ENCODE measurements around the gene RXRA.
A peak's percentile ranks its signal among the peaks of the same experiment; 100 is the strongest.

The RXRA gene

GRCh38 chr9:134375011-134375390, 48.7 kb downstream of the RXRA start:
- Histone ChIP-seq H3K36me3 (ENCODE audit: insufficient read depth, low read length) (no peaks in the 10 kb centered on the region), H3K27me3 (ENCODE audit: insufficient read depth, low read length) (no peaks in the 10 kb centered on the region), H3K9ac (ENCODE audit: low read depth, low read length) (0 out of 2 replicates have a peak overlapping the region, but pooled peaks have one; percentile 16), H3K27ac (ENCODE audit: low read depth, low read length) (no peak overlapping the region), H3K4me1 (ENCODE audit: insufficient read depth, low read length) (no peaks in the 10 kb centered on the region), H3K9me3 (ENCODE audit: insufficient read depth, low read depth, low read length) (no peaks in the 10 kb centered on the region), H3K4me3 (ENCODE audit: low read length) (no peak overlapping the region)
- 82% methylated on average over 6 of the region's 6 CpGs for WGBS

- no peaks in the 10 kb centered on the region for H3K36me3 ChIP-seq (ENCODE audit: insufficient read depth, low read length)
- WGBS, result 77% methylated on average over 33 of the region's 38 CpGs
- peak overlapping the region; percentile 25; the same call in 1 of the 2 replicates for H3K27ac ChIP-seq (ENCODE audit: low read depth, low read length)
- no peaks in the 10 kb centered on the region for H3K4me1 ChIP-seq (ENCODE audit: insufficient read depth, low read length)
- no peaks in the 10 kb centered on the region for H3K27me3 ChIP-seq (ENCODE audit: insufficient read depth, low read length)
- no peaks in the 10 kb centered on the region for H3K9me3 ChIP-seq (ENCODE audit: insufficient read depth, low read depth, low read length)
- H3K9ac ChIP-seq (ENCODE audit: low read depth, low read length), result 0 out of 2 replicates have a peak overlapping the region, but pooled peaks have one; percentile 16
- no peak overlapping the region for H3K4me3 ChIP-seq (ENCODE audit: low read length)
Measured at GRCh38 chr9:134375430-134376385, 49.5 kb downstream of the RXRA start.

- 89% methylated on average over 27 of the region's 27 CpGs for WGBS
- no peaks in the 10 kb centered on the region for H3K27me3 ChIP-seq (ENCODE audit: insufficient read depth, low read length)
Measured at GRCh38 chr9:134376386-134377142, 50.3 kb downstream of the RXRA start.

GRCh38 chr9:134377143-134377484, 50.9 kb downstream of the RXRA start:
- no peak overlapping the region for H3K9ac ChIP-seq (ENCODE audit: low read depth, low read length)
- 97% methylated on average over 8 of the region's 8 CpGs for WGBS
- no peak overlapping the region for H3K4me3 ChIP-seq (ENCODE audit: low read length)
- no peaks in the 10 kb centered on the region for H3K36me3 ChIP-seq (ENCODE audit: insufficient read depth, low read length)
- H3K27me3 ChIP-seq (ENCODE audit: insufficient read depth, low read length), result no peaks in the 10 kb centered on the region
- no peak overlapping the region for H3K27ac ChIP-seq (ENCODE audit: low read depth, low read length)
- H3K9me3 ChIP-seq (ENCODE audit: insufficient read depth, low read depth, low read length), result no peaks in the 10 kb centered on the region
- H3K4me1 ChIP-seq (ENCODE audit: insufficient read depth, low read length), result no peaks in the 10 kb centered on the region

More at GRCh38 chr9:134376386-134377142, 50.3 kb downstream of the RXRA start:
- H3K9ac ChIP-seq (ENCODE audit: low read depth, low read length), result no peak overlapping the region
- no peaks in the 10 kb centered on the region for H3K36me3 ChIP-seq (ENCODE audit: insufficient read depth, low read length)
- H3K4me3 ChIP-seq (ENCODE audit: low read length), result no peak overlapping the region
- no peaks in the 10 kb centered on the region for H3K9me3 ChIP-seq (ENCODE audit: insufficient read depth, low read depth, low read length)
- H3K4me1 ChIP-seq (ENCODE audit: insufficient read depth, low read length), result no peaks in the 10 kb centered on the region
- H3K27ac ChIP-seq (ENCODE audit: low read depth, low read length), result no peak overlapping the region

GRCh38 chr9:134377976-134378375, 51.7 kb downstream of the RXRA start:
- no peaks in the 10 kb centered on the region for H3K4me1 ChIP-seq (ENCODE audit: insufficient read depth, low read length)
- WGBS, result 88% methylated on average over 17 of the region's 17 CpGs
- H3K27me3 ChIP-seq (ENCODE audit: insufficient read depth, low read length), result no peaks in the 10 kb centered on the region
- no peak overlapping the region for H3K9ac ChIP-seq (ENCODE audit: low read depth, low read length)
- no peaks in the 10 kb centered on the region for H3K9me3 ChIP-seq (ENCODE audit: insufficient read depth, low read depth, low read length)
- H3K36me3 ChIP-seq (ENCODE audit: insufficient read depth, low read length), result no peaks in the 10 kb centered on the region
- no peak overlapping the region for H3K4me3 ChIP-seq (ENCODE audit: low read length)
- no peak overlapping the region for H3K27ac ChIP-seq (ENCODE audit: low read depth, low read length)

- Histone ChIP-seq H3K9ac (ENCODE audit: low read depth, low read length) (no peak overlapping the region), H3K4me3 (ENCODE audit: low read length) (no peak overlapping the region), H3K4me1 (ENCODE audit: insufficient read depth, low read length) (no peaks in the 10 kb centered on the region), H3K27ac (ENCODE audit: low read depth, low read length) (no peak overlapping the region), H3K27me3 (ENCODE audit: insufficient read depth, low read length) (no peaks in the 10 kb centered on the region), H3K9me3 (ENCODE audit: insufficient read depth, low read depth, low read length) (no peaks in the 10 kb centered on the region), H3K36me3 (ENCODE audit: insufficient read depth, low read length) (no peaks in the 10 kb centered on the region)
- WGBS, result 54% methylated on average over 11 of the region's 11 CpGs
Measured at GRCh38 chr9:134378901-134379338, 52.7 kb downstream of the RXRA start.

GRCh38 chr9:134379831-134380365, 53.6 kb downstream of the RXRA start:
- no peak overlapping the region for H3K4me3 ChIP-seq (ENCODE audit: low read length)
- WGBS, result 80% methylated on average over 21 of the region's 21 CpGs
- H3K9me3 ChIP-seq (ENCODE audit: insufficient read depth, low read depth, low read length), result no peaks in the 10 kb centered on the region
- H3K9ac ChIP-seq (ENCODE audit: low read depth, low read length), result no peak overlapping the region
- no peaks in the 10 kb centered on the region for H3K4me1 ChIP-seq (ENCODE audit: insufficient read depth, low read length)
- no peaks in the 10 kb centered on the region for H3K36me3 ChIP-seq (ENCODE audit: insufficient read depth, low read length)
- no peak overlapping the region for H3K27ac ChIP-seq (ENCODE audit: low read depth, low read length)
- no peaks in the 10 kb centered on the region for H3K27me3 ChIP-seq (ENCODE audit: insufficient read depth, low read length)

- no peaks in the 10 kb centered on the region for H3K27me3 ChIP-seq (ENCODE audit: insufficient read depth, low read length)
- no peaks in the 10 kb centered on the region for H3K9me3 ChIP-seq (ENCODE audit: insufficient read depth, low read depth, low read length)
- no peak overlapping the region for H3K27ac ChIP-seq (ENCODE audit: low read depth, low read length)
- H3K4me3 ChIP-seq (ENCODE audit: low read length), result no peak overlapping the region
- no peaks in the 10 kb centered on the region for H3K36me3 ChIP-seq (ENCODE audit: insufficient read depth, low read length)
- H3K4me1 ChIP-seq (ENCODE audit: insufficient read depth, low read length), result no peaks in the 10 kb centered on the region
- WGBS, result 91% methylated on average over 16 of the region's 16 CpGs
- H3K9ac ChIP-seq (ENCODE audit: low read depth, low read length), result no peak overlapping the region
Measured at GRCh38 chr9:134380542-134381271, 54.5 kb downstream of the RXRA start.

- H3K36me3 ChIP-seq (ENCODE audit: insufficient read depth, low read length), result no peaks in the 10 kb centered on the region
- no peak overlapping the region for H3K9ac ChIP-seq (ENCODE audit: low read depth, low read length)
- WGBS, result 93% methylated on average over 7 of the region's 7 CpGs
- H3K27ac ChIP-seq (ENCODE audit: low read depth, low read length), result no peak overlapping the region
- H3K9me3 ChIP-seq (ENCODE audit: insufficient read depth, low read depth, low read length), result no peaks in the 10 kb centered on the region
- no peak overlapping the region for H3K4me3 ChIP-seq (ENCODE audit: low read length)
- no peaks in the 10 kb centered on the region for H3K4me1 ChIP-seq (ENCODE audit: insufficient read depth, low read length)
- H3K27me3 ChIP-seq (ENCODE audit: insufficient read depth, low read length), result no peaks in the 10 kb centered on the region
Measured at GRCh38 chr9:134381272-134381661, 55.0 kb downstream of the RXRA start.

- no peaks in the 10 kb centered on the region for H3K4me1 ChIP-seq (ENCODE audit: insufficient read depth, low read length)
- no peaks in the 10 kb centered on the region for H3K36me3 ChIP-seq (ENCODE audit: insufficient read depth, low read length)
- no peaks in the 10 kb centered on the region for H3K9me3 ChIP-seq (ENCODE audit: insufficient read depth, low read depth, low read length)
- no peak overlapping the region for H3K27ac ChIP-seq (ENCODE audit: low read depth, low read length)
- WGBS, result 88% methylated on average over 20 of the region's 21 CpGs
- H3K4me3 ChIP-seq (ENCODE audit: low read length), result no peak overlapping the region
- no peak overlapping the region for H3K9ac ChIP-seq (ENCODE audit: low read depth, low read length)
- H3K27me3 ChIP-seq (ENCODE audit: insufficient read depth, low read length), result no peaks in the 10 kb centered on the region
Measured at GRCh38 chr9:134381671-134382516, 55.6 kb downstream of the RXRA start.

All from HUES64 (cell line).